Stimulated activated CD4-positive, alpha-beta T cell treated with anti-CD3 and anti-CD28 coated beads, Interleukin-1b, Interleukin-23, amount 100 ng/mL, for 48 hours (primary cell): ENCODE results near the gene KRTAP15-1.
A peak's percentile ranks its signal among the peaks of the same experiment; 100 is the strongest.

Experiments used
- DNase-seq: peaks from one replicate; pipeline ENCODE4 v3.0.0-alpha.2; 2020

Gene KRTAP15-1

GRCh38 chr21:30439975-30440374 is at the start of gene KRTAP15-1:
Gene KRTAP15-1, plus strand, starts transcription at chr21:30440275. Its CDS starts 53 bp downstream, at chr21:30440328.
- DNase-seq: no peak

GRCh38 chr21:30391492-30392025 is 48.5 kb upstream of the KRTAP15-1 start:
- no peak for DNase-seq

GRCh38 chr21:30395731-30396130 is 44.3 kb upstream of the KRTAP15-1 start, which contains the start of gene KRTAP13-1:
Gene KRTAP13-1, plus strand, starts transcription at chr21:30396031. Its CDS starts 56 bp downstream, at chr21:30396087.
- no peak for DNase-seq

- DNase-seq: no peak
Observed at GRCh38 chr21:30408782-30409494, 31.1 kb upstream of the KRTAP15-1 start.

GRCh38 chr21:30415993-30416392 is 24.1 kb upstream of the KRTAP15-1 start:
- DNase-seq: no peak

GRCh38 chr21:30425826-30426225 is 14.2 kb upstream of the KRTAP15-1 start, which contains the start of gene KRTAP13-3:
Gene KRTAP13-3, minus strand, starts transcription at chr21:30425926. Its CDS starts 14 bp downstream, at chr21:30425912.
- DNase-seq: no peak

- no peak for DNase-seq
Observed at GRCh38 chr21:30426731-30427130, 13.3 kb upstream of the KRTAP15-1 start.

GRCh38 chr21:30430170-30430655 is 9.9 kb upstream of the KRTAP15-1 start, which contains the start of gene KRTAP13-4:
Gene KRTAP13-4, plus strand, starts transcription at chr21:30430220. Its CDS starts 56 bp downstream, at chr21:30430276.
- no peak for DNase-seq

- DNase-seq: peak; percentile 7
Observed at GRCh38 chr21:30434033-30434631, 5.9 kb upstream of the KRTAP15-1 start.

- no peak for DNase-seq
Observed at GRCh38 chr21:30437010-30437565, 3.0 kb upstream of the KRTAP15-1 start.

GRCh38 chr21:30443226-30443625 is 3.2 kb downstream of the KRTAP15-1 start:
- DNase-seq: no peak

- DNase-seq: no peak
Observed at GRCh38 chr21:30444204-30444603, 4.1 kb downstream of the KRTAP15-1 start.

GRCh38 chr21:30447056-30447455 is 7.0 kb downstream of the KRTAP15-1 start:
- DNase-seq: no peak

GRCh38 chr21:30448514-30448913 is 8.4 kb downstream of the KRTAP15-1 start:
- DNase-seq: no peak

- no peak for DNase-seq
Observed at GRCh38 chr21:30463713-30464112, 23.6 kb downstream of the KRTAP15-1 start.

- no peak for DNase-seq
Observed at GRCh38 chr21:30468900-30469714, 29.0 kb downstream of the KRTAP15-1 start.

GRCh38 chr21:30478004-30478403 is 37.9 kb downstream of the KRTAP15-1 start:
- DNase-seq: no peak

- no peak for DNase-seq
Observed at GRCh38 chr21:30479259-30479658, 39.2 kb downstream of the KRTAP15-1 start.

GRCh38 chr21:30480145-30480544 is 40.1 kb downstream of the KRTAP15-1 start, which contains the start of gene KRTAP19-1:
Gene KRTAP19-1, minus strand, starts transcription at chr21:30480367. Its CDS starts 50 bp downstream, at chr21:30480317.
- DNase-seq: no peak

- DNase-seq: no peak
Observed at GRCh38 chr21:30482130-30482529, 42.1 kb downstream of the KRTAP15-1 start.

GRCh38 chr21:30486180-30486579 is 46.1 kb downstream of the KRTAP15-1 start:
- DNase-seq: no peak

GRCh38 chr21:30487336-30487735 is 47.3 kb downstream of the KRTAP15-1 start, which contains the start of gene KRTAP19-2:
Gene KRTAP19-2, minus strand, starts transcription at chr21:30487436. Its CDS starts 88 bp downstream, at chr21:30487348.
- DNase-seq: no peak
